Measurements from ENCODE around the gene HARBI1. TPM values are rescaled to one million over a fixed set of nuclear protein-coding genes. Genes with fewer than 3 reads are reported as not detected.

HARBI1 gene
- total RNA-seq, 1 experiment from 2014 or later, result 8.2 TPM

- Mint-ChIP-seq H3K4me1 (ENCODE audit: low read depth, unreplicated experiment) (peaks cover 10% of the 10 kb centered on the region), H3K4me3 (ENCODE audit: low read depth, unreplicated experiment) (no peak overlapping the region), H3K36me3 (ENCODE audit: insufficient read depth, unreplicated experiment) (no peaks in the 10 kb centered on the region), H3K27ac (ENCODE audit: unreplicated experiment) (no peak overlapping the region), H3K27me3 (ENCODE audit: unreplicated experiment) (no peaks in the 10 kb centered on the region), H3K9me3 (ENCODE audit: low read depth, unreplicated experiment) (no peaks in the 10 kb centered on the region)
- no TSS peak for BruUV-seq (replicated peaks)
- no peak for TF ChIP-seq CTCF (IDR thresholded peaks at IDR 0.05; ENCODE audit: unreplicated experiment)
- DNase-seq, result no peak
- CTCF ChIA-PET, result no interaction called here
- intact Hi-C loops (cut with micrococcal nuclease; ENCODE audit: unreplicated experiment), result no loop called here
Observed at GRCh38 chr11:46601129-46601528, 15.9 kb downstream of the HARBI1 start.

- H3K4me3 Mint-ChIP-seq (ENCODE audit: low read depth, unreplicated experiment), result no peak overlapping the region
- CTCF ChIA-PET, result interaction anchor here (0.7 to 1.1 kb wide), 2 partner anchors 12 to 45 kb away, joined by 3 read pairs; no protein-coding TSS in a partner anchor
- DNase-seq, result no peak
- no peaks in the 10 kb centered on the region for H3K36me3 Mint-ChIP-seq (ENCODE audit: insufficient read depth, unreplicated experiment)
- no TSS peak for BruUV-seq (replicated peaks)
- H3K27me3 Mint-ChIP-seq (ENCODE audit: unreplicated experiment), result no peaks in the 10 kb centered on the region
- no peak for TF ChIP-seq CTCF (IDR thresholded peaks at IDR 0.05; ENCODE audit: unreplicated experiment)
- no peaks in the 10 kb centered on the region for H3K9me3 Mint-ChIP-seq (ENCODE audit: low read depth, unreplicated experiment)
- H3K27ac Mint-ChIP-seq (ENCODE audit: unreplicated experiment), result no peak overlapping the region
- H3K4me1 Mint-ChIP-seq (ENCODE audit: low read depth, unreplicated experiment), result peaks cover 10% of the 10 kb centered on the region
- intact Hi-C loops (cut with micrococcal nuclease; ENCODE audit: unreplicated experiment), result no loop called here
Observed at GRCh38 chr11:46600194-46600960, 16.6 kb downstream of the HARBI1 start.

- no TSS peak for BruUV-seq (replicated peaks)
- H3K27me3 Mint-ChIP-seq (ENCODE audit: unreplicated experiment), result no peaks in the 10 kb centered on the region
- no peaks in the 10 kb centered on the region for H3K9me3 Mint-ChIP-seq (ENCODE audit: low read depth, unreplicated experiment)
- intact Hi-C loops (cut with micrococcal nuclease; ENCODE audit: unreplicated experiment), result no loop called here
- no peak for DNase-seq
- peaks cover 10% of the 10 kb centered on the region for H3K4me1 Mint-ChIP-seq (ENCODE audit: low read depth, unreplicated experiment)
- TF ChIP-seq CTCF (IDR thresholded peaks at IDR 0.05; ENCODE audit: unreplicated experiment), result no peak
- CTCF ChIA-PET, result interaction anchor here (0.7 to 1.1 kb wide), 2 partner anchors 13 to 123 kb away, joined by 3 read pairs; no protein-coding TSS in a partner anchor
- H3K36me3 Mint-ChIP-seq (ENCODE audit: insufficient read depth, unreplicated experiment), result no peaks in the 10 kb centered on the region
- H3K27ac Mint-ChIP-seq (ENCODE audit: unreplicated experiment), result no peak overlapping the region
- H3K4me3 Mint-ChIP-seq (ENCODE audit: low read depth, unreplicated experiment), result no peak overlapping the region
Observed at GRCh38 chr11:46599340-46600193, 17.5 kb downstream of the HARBI1 start.

- no peaks in the 10 kb centered on the region for H3K27me3 Mint-ChIP-seq (ENCODE audit: unreplicated experiment)
- TF ChIP-seq CTCF (IDR thresholded peaks at IDR 0.05; ENCODE audit: unreplicated experiment), result no peak
- H3K9me3 Mint-ChIP-seq (ENCODE audit: low read depth, unreplicated experiment), result no peaks in the 10 kb centered on the region
- intact Hi-C loops (cut with micrococcal nuclease; ENCODE audit: unreplicated experiment), result no loop called here
- H3K27ac Mint-ChIP-seq (ENCODE audit: unreplicated experiment), result no peak overlapping the region
- DNase-seq, result no peak
- peaks cover 16% of the 10 kb centered on the region for H3K36me3 Mint-ChIP-seq (ENCODE audit: insufficient read depth, unreplicated experiment)
- peaks cover 10% of the 10 kb centered on the region for H3K4me1 Mint-ChIP-seq (ENCODE audit: low read depth, unreplicated experiment)
- CTCF ChIA-PET, result interaction anchor here (0.7 kb wide), 1 partner anchor 552 kb away, joined by 6 read pairs; no protein-coding TSS in a partner anchor
- no peak overlapping the region for H3K4me3 Mint-ChIP-seq (ENCODE audit: low read depth, unreplicated experiment)
- BruUV-seq (replicated peaks), result no TSS peak
Observed at GRCh38 chr11:46597609-46598219, 19.3 kb downstream of the HARBI1 start.
